GM21825 (cell line): ENCODE data around the gene KIF5C.
"Not testable (repeated sequence)": the region's sequence is repeated elsewhere in the genome, so short reads cannot be mapped to it uniquely, and the experiment has no call there.

Experiments used
- ATAC-seq: cut with Tn5 transposase; IDR thresholded peaks from one replicate; pipeline ENCODE4 v1.9.1; 2021; ENCODE audit warnings: mild to moderate bottlenecking, moderate library complexity; ENCODE audit not compliant: unreplicated experiment

KIF5C gene

DNA sequence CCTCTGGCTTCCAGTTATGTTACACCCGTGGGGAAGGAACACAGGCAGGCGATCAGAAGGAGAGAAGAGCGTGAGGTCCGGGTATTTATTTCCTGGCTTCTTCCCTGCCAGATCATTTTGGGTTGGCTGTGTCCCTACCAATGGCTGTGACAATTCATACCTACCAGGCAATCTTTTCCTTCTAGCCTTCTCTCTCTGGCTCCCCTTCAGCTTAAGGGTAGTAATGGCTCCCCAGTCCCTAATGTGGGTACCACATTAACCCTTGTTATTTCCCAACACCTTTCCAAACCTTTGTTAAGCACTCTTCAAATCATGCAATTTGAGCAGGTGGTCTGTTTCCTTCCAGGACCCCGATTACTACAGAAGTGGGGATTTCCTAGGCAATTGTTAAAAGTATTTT, 84.7 kb downstream of the KIF5C start:
- ATAC-seq, result no peak

DNA sequence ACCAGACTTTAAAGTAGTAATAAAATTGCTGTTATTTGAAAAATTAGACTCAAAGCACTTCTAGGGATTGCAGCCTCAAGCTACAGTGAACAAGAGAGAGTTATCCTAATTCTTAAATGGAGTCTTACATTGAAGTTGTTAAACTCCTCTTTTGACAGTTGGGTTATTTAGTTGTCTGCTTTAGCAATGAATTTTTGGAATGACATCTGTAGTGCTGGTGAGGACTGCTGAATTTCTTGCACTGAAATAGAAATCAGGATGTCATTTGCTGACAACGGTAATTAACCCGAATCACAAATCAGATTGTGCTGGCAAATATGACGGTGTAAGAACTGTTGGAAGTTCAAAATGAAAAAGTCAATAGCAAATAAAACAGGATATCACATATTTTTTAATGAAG, 85.5 kb downstream of the KIF5C start:
- ATAC-seq, result no peak

DNA sequence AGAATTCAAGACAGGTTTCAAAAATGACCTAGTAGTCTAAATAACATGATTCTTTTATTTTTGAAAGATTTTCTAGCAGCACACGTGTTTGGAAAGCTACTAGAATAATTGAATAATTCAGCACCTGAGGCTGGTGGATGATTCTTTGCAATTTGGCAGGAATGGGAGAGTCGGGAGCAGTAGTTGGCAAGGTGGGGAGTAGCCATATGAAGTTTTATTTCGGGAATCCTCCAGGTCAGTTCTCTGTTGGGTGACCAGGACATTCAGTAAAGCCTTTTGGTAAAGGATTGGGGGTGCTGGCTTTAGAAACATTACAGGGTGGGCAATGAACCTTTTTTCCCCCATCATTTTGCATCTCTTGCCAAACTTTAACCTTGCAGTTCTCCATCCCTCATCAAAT, 88.4 kb downstream of the KIF5C start:
- ATAC-seq, result no peak

DNA sequence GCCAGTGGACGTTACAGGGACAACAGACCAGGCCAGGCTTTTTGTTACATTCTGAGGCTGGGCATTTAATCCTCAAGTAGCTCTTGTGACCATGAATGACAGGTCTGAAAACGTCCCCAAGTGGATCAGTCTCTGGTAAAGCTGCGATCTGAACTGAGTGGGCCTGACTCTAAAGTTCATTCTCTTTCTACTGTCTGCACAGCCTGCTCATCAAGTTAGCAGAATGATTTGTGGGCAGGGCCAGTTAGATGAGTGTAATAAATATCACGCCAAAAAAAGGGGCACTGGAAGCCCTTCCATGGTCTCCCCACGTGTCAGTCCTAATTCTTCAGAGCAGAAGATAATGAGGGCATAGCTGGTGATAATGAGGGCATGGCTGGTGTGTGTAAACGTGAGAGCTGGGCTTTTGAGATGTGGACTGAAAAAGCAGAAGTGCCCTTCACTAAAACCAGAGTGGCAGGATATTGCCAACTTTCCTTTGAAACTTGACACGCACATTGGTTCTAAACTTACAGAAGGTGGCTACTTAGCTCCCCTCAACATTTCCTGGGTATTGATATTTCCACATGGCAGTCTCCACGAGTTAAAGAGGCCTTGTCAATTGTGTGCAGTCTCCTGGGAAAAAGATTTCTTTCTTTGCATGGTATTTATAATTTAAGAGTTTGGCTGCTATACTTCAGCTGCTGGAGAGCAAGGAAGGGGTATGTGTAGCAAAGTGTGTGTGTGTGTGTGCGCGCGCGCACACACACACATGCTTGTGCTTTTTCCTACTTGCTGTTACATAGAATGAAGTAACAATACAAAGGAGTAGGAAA, 90.8 kb downstream of the KIF5C start:
- no peak for ATAC-seq

DNA sequence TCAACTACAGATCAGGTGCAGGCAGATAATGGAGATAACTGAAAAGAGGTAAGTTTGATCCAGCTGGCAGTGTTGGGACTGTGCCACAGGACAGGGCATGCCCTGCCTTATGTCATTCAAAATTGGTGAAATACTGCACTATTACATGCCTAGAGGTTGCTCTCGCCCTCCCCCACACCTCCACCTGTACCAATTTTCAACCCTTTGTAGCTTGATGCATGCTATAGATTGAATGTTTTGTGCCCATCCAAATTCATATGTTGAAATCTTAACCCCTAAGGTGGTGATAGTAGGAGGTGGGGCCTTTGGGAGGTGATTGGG, 91.4 kb downstream of the KIF5C start:
- ATAC-seq, result no peak

DNA sequence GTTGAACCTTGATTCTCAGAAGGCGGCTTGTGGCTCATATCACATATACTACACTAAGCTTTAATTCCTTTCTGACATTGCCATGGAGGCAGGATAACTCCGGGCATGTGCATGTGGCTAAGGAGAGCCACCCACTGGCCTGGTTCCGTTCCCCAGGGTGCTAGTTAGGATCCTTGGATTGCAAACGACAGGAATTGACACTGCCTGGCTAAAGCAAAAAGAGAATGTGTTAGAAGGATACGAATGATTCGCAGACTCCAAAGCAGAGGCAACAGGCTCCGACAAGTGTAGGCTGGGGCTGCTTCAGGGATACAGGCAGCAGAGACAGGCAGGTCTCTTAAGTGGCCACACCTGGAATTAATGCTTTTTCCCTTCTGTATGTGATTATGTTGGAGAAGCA, 92.0 kb downstream of the KIF5C start:
- no peak for ATAC-seq

DNA sequence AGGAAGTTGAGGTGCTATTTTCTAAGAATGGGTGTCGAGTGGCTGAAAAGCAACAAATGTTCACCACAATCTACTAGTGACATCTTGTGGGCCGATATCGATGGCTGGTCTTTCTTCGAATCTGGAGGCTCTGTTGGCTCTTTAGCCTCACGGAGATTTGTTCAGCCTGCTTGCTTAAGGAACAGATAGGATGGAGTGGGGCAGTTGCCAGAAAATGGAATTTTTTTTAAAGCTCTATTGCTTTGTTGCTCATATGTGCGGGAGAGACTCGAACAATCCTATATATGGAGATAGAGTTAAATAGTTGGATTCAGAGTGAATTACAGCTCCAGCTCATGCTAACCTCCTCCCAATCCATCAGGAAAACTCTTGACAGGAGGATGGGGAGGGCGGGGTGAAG, 92.6 kb downstream of the KIF5C start:
- ATAC-seq, result no peak

DNA sequence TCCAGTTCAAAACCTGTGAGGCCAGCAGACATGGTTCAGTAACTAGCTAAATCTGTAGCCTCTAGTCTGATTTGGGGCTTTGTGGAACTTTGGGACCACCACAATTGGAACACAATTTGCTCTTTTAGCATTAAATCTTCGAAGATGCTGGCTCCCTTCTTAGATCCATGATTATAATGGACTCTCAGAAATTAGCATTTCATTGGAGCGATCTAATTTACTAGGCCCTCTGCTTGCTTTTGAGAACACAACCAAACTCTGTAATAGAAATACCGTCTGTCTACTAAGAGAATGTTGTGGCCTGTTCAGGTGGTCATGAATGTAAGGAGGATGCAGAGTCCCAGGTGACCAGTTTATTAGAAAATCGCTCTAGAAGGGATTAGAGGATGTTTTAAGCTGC, 93.3 kb downstream of the KIF5C start:
- no peak for ATAC-seq

DNA sequence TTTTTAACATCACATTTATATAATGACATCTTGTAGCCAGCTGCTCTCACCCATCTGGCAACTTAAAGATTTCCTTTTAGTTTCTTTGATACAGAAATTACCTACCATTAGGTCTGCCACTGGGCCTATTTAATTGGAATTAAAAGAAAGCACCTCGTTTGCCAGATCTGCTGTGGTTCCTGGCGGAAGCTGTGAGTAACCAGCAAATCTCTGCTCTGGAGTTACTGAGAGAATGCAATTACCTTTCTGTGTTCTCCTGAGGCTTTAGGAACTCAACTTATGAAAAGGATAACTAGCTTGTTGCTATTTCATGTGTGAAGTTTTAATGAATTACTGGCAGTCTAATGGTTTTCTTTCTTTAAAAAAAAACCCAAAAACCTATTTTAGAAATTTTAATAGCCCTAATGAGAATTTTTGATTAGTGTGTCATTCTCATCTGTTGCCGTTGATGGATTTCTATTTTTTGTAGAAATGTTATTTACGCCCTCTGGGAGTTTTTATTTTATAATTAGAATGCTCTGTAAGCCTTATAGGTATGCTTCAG, 93.8 kb downstream of the KIF5C start:
- ATAC-seq, result no peak

DNA sequence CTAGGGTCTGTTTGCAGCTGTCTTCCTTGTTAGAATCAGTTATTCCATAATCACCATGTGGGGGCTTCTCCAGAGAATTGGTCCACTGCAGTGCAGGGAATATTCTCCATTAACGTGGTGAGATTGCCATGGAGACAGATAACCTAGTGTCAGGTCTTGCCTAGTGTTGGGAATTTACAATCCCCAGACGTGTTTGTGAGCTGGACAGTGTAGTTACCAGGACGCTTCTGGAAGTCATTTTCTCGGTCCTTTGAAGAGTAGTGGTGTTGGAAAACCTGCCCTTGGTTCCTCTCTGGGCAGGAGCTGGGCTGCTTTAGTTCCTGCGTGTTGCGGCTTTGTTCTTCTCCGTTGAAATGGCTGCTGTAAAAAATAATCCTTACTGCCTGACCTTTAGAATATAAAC, 94.6 kb downstream of the KIF5C start:
- no peak for ATAC-seq

DNA sequence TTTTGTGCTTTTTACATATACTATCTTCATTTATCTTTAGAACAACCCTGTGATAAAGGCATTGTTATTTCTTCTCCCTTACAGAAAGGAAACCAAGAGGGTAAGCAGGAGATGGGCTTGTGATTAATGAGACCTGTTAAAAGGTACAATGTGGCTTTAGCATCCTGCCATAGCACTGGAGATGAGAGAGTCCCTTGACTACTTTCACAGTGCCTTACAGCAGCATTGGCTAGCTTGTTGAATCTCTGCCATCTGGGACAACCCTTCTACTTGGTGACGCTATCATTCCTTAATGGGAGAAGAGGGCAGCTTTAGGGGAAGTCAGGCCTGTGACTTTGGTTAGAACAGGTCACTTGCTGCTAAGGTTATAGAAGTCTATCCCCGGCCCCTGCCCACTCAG, 95.4 kb downstream of the KIF5C start:
- ATAC-seq, result no peak

DNA sequence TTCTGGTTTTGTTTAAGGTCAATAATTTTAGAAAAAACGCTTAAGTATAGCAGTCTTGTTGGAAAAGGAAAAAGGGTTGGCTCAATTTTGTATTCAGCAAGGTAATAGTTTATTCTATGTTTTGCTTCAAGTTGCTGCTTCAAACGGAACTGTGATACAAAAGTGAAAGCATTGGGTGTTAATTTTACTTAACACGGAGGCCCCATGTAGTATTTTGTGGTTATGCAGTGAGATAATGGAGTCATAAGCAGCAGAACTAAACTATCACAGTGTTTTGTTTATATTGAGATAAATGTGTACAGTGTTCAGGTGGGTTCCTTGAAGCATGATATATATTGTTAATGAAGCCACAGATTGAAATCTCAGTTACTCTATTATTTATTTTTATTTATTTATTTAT, 96.5 kb downstream of the KIF5C start:
- ATAC-seq, result peak; percentile 68

DNA sequence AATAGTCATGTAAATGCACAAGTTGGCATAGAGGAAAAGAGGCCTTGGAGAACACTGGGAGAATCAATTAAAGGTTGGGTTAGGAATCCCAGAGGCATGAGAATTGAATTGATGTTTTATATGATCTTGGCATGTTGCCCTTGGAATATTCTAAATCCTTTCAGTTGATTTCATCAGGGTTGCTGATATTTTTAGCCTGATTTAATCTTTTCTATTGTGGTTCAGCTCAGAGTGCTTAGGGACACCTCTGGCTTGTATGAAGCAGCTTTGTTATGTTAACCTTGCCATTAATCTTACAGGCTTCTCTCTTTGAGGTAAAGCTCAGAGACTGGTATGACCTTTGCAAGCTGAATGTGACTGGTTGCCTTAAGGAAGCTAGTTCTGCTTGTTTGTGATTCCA, 99.1 kb downstream of the KIF5C start:
- no peak for ATAC-seq

DNA sequence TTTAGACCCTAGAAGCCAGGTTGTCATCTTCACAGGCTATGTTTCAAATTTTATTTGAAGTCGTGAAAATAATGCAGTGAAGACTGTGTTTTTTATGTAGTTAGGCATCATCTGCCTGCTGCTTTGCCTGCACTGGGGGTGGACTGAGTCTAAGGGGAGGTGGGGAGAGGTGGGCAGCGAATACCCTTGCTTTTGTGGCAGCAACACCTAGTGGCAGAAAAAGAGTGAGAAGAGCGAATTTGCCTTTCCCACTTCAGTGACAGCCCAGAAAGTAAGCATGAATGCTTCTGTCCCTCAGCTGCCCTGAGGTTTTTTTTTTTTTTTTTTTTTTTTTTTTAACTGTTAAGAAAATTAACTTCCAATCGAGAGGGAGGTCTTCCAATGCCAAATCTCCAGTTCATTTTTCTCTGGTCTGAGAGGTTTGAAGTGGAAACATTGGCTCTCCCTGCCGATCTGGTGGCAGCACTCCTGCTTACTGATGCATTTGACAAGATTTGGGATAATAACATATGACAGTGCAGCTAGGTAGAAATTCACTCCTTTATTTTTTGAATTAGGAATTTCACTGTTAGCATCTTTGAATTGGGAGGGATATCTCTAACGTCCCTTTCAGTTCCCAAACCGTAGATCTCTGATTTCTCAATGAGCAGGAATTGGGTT, 103.1 kb downstream of the KIF5C start:
- ATAC-seq, result no peak

DNA sequence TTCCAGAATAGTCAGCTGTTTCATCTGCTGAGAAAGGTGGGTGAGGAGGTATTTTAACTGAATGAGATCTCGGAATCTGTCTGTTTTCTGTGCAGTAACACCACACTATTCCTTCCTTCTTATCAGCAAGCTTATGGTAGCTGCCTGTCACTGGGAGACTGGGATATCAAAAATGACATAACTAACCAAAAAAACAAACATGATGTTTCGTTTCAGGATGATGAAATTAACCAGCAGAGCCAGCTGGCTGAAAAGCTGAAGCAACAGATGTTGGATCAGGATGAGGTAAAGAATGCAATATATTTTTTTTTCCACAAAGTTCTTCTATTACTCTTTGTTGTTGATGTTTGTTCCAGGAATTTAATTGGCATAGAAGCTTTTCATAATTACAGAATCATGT, 103.7 kb downstream of the KIF5C start:
- no peak for ATAC-seq

DNA sequence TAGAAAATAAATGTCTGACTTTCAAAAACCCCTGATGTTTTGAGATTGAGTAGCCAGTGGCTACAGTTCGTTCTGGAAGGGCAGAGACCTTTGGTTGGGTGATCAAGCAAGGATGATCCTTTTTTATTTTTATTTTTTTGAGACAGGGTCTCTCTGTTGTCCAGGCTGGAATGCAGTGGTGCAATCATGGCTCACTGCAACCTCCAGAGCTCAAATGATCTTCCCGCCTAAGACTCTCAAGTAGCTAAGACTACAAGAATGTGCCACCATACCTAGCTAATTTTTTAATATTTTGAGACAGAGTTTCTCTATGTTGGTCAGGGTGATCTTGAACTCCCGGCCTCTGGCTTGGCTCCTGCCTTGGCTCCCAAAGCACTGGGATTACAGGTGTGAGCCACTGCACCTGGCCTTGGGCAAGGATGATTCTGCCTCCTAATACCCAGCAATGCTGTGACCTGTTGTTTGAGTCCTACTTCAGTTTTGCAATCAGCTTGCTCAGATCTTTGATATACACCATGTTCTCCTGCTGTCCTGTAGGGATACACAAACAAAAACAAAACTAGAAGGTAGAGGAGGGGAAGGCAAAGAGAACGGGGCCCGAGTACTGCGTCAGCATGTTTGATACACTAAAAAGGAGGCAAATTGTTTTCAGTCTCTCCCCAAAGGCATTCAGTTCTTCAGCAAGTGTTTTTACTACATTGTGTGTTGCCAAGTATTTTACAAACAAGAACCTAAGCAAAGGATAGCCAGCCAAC, 104.3 kb downstream of the KIF5C start:
- no peak for ATAC-seq

DNA sequence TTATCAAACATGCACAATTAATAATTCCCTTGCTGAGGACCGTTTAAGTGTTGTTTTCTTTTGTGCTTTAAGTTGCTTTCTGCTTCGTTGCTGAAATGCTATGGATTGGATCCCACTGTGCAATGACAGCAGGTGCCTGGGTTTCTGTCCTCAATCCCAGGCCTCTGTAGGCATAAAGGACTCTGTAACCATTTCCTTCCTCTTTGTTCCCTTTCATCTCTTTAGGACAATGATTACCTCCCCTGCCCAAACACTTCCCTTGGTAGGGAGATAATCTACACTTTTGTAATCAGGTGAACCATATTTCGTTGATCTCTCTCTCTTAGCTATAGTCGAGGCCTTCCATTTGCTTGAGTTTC, 104.9 kb downstream of the KIF5C start:
- ATAC-seq, result no peak

DNA sequence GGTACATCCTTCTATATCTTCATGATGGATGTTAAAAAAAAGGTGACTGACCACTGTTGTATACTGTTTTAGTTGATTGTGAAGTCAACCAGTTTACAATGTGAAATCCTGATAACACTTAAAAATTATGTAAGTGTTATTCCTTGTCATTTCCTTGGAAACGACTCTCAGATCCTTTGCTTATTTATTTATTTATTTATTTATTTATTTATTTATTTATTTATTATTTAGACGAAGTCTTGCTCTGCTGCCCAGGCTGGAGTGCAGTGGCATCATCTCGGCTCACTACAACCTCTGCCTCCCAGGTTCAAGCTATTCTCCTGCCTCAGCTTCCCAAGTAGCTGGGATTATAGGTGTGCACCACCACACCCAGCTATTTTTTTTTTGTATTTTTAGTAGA, 105.5 kb downstream of the KIF5C start:
- not testable (repeated sequence) for ATAC-seq

DNA sequence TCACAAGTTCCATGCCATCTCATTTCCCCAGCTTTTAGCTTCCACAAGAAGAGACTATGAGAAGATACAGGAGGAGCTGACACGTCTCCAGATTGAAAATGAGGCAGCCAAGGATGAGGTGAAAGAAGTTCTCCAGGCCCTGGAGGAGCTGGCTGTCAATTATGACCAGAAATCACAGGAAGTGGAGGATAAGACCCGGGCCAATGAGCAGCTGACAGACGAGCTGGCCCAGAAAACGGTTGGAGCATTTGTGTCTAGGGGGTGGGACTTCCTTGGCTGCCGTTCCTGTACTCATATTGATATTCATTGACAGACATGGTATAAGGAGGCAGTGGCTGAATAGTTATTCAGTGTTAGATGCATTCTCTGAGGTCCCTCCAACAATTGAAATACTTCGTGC, 106.3 kb downstream of the KIF5C start:
- no peak for ATAC-seq

DNA sequence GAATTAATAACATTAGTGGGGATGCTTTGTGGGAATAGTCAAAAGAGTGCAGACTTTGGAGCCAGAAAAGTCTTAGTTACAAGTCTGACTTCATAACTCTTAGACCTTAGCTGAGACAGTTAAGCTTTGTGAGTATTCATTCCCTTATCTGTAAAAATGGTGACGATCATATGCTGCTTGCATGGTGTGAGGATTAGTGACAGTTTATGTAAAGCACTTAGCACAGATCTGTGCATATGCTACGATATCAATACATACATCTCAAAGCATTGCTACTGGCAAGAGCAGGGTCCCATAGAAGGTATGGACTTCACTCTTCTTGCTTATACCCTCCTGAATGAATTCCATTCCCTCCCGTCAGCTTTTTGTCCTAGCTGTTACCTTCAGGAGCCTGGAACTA, 106.8 kb downstream of the KIF5C start:
- no peak for ATAC-seq

DNA sequence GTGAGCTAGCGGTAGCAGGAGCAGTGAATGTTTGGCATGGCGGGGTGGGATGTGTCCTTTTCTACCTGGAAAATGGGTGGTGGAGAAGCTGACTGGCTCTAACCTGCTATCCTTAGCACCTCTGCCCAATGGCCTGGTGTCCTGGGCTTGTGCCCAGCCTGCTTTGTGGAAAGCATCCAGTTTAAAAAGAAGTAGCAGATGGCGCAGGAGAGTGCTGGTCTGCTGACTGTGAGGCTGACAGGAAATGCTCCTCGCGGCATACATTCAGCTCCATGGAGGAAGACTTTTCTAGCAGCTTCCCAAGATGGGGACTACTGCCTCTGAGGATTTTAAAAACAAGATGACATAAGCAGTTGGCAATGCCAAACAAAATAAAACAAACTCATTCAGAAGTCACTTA, 107.3 kb downstream of the KIF5C start:
- no peak for ATAC-seq

DNA sequence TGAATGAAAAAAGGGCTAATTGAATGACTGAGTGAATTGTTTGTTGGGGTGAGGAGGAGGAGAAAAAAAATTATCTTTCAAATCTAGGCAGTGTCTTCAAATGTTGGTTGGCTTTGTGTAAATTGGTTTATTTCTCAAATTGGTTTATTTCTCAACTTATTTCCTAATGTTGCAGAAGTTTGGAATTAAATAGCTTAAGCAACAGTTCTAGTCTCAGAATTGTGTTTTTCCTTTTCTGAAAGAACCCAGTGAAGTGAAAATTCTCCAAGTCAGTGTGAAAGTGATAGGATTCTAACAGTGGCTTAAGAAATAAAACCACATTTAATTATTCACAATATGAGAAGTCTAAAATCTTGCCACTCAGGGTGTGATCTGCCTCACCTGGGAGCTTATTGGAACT, 108.9 kb downstream of the KIF5C start:
- ATAC-seq, result no peak
